ENCODE results near the gene PANX1.

GRCh38 chr11:94175535-94175934, 46.9 kb downstream of the PANX1 start:
- TF ChIP-seq CTCF (IDR thresholded peaks at IDR 0.05): no peak
- no peak for TF ChIP-seq TCF7L2 (IDR thresholded peaks at IDR 0.05; ENCODE audit: low read depth, low read length)
